SK-N-SH (cell line): ENCODE measurements around the gene ANO10.

Experiments
- EP300 ChIP-seq, 2 experiments: IDR thresholded peaks; 2 replicates each; pipeline versions ENCODE4 v1.4.0 to v1.6.1; 2012; ENCODE audit warnings: borderline replicate concordance in 1 of 2, low read depth in 1 of 2, low read length in 1 of 2
- FOXM1 ChIP-seq: IDR thresholded peaks from 2 replicates; pipeline ENCODE4 v1.4.0; 2012; ENCODE audit warnings: low read depth, mild to moderate bottlenecking
- NRF1 ChIP-seq: IDR thresholded peaks from 2 replicates; pipeline ENCODE4 v1.6.1; 2012; ENCODE audit warnings: low read depth, mild to moderate bottlenecking, low read length
- RAD21 ChIP-seq: IDR thresholded peaks from 2 replicates; pipeline ENCODE4 v1.6.1; 2012; ENCODE audit warnings: mild to moderate bottlenecking, low read length
- TF ChIP-seq, protein P1 (sequence below): fragments of 200-600 bp; sonication (generic); IDR thresholded peaks from 2 replicates; pipeline ENCODE4 v1.6.1; 2017; ENCODE audit warnings: antibody characterized with exemption, mild to moderate bottlenecking, moderate library complexity
- TF ChIP-seq, protein P2 (sequence below): IDR thresholded peaks from 2 replicates; pipeline ENCODE4 v1.4.0; 2012; ENCODE audit warnings: low read depth

DNA sequence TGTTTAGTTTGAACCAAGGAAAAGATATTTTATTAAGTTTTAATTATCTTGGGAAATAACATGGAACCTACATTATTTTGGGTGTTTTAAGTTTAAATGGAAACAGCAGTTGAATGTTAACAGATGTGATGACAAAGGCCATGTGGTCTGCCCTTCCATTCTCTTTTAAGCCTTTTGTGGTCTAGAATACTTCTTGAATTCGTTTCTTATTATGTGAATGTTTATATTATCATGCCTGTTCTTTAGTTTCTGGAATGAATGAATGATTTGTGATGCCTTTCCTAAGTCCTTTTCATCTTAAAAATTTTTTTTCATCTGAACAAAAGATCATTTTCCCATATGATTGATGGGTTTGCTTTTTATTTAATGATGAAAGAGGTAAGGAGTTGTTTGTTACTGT, 290.8 kb downstream of the ANO10 start:
- TF ChIP-seq RAD21 (no peak), EP300 (IDR thresholded peaks at IDR 0.05; ENCODE audit: borderline replicate concordance in 1 of 2, low read depth in 1 of 2, low read length in 1 of 2) (no peak), FOXM1 (no peak), NRF1 (no peak)
- TF ChIP-seq, protein P1, sequence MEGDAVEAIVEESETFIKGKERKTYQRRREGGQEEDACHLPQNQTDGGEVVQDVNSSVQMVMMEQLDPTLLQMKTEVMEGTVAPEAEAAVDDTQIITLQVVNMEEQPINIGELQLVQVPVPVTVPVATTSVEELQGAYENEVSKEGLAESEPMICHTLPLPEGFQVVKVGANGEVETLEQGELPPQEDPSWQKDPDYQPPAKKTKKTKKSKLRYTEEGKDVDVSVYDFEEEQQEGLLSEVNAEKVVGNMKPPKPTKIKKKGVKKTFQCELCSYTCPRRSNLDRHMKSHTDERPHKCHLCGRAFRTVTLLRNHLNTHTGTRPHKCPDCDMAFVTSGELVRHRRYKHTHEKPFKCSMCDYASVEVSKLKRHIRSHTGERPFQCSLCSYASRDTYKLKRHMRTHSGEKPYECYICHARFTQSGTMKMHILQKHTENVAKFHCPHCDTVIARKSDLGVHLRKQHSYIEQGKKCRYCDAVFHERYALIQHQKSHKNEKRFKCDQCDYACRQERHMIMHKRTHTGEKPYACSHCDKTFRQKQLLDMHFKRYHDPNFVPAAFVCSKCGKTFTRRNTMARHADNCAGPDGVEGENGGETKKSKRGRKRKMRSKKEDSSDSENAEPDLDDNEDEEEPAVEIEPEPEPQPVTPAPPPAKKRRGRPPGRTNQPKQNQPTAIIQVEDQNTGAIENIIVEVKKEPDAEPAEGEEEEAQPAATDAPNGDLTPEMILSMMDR = no peak
- TF ChIP-seq, protein P2, sequence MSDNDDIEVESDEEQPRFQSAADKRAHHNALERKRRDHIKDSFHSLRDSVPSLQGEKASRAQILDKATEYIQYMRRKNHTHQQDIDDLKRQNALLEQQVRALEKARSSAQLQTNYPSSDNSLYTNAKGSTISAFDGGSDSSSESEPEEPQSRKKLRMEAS = no peak
